Breast epithelium (tissue), 4 donors: ENCODE measurements around the gene MEF2C. TPM values are rescaled to one million over a fixed set of nuclear protein-coding genes. Genes with fewer than 3 reads are reported as not detected.

Experiments used
- DNase-seq, 2 donors: peaks; one replicate each; pipeline ENCODE4 v3.0.0-alpha.2; 2019; ENCODE audit warnings: low spot score in 2 of 2
- H3K27ac ChIP-seq, 2 donors: fragments of 200-600 bp; sonication (generic) in 1 of 2; one replicate each; pipeline ENCODE4 v1.5.1; 2016 to 2019; ENCODE audit warnings: mild to moderate bottlenecking in 1 of 2
- H3K27me3 ChIP-seq, 2 donors: fragments of 200-600 bp; sonication (generic) in 1 of 2; one replicate each; pipeline versions ENCODE4 v1.5.1 to v1.6.0; 2017 to 2019; ENCODE audit warnings: control low read depth in 1 of 2, mild to moderate bottlenecking in 1 of 2
- H3K36me3 ChIP-seq: fragments of 200-600 bp; one replicate; pipeline ENCODE4 v1.5.1; 2019
- H3K4me1 ChIP-seq, 2 donors: fragments of 200-600 bp; sonication (generic); one replicate each; pipeline ENCODE4 v1.5.1; 2016 to 2019; ENCODE audit warnings: control low read depth in 1 of 2
- H3K4me3 ChIP-seq, 3 donors: fragments of 200-600 bp; sonication (generic); 1 replicate in 2 of 3; 2 replicates in 1 of 3; pipeline ENCODE4 v1.5.1; 2016 to 2019; ENCODE audit warnings: mild to moderate bottlenecking in 3 of 3, moderate library complexity in 2 of 3
- H3K9me3 ChIP-seq, 2 donors: fragments of 200-600 bp; sonication (generic) in 1 of 2; one replicate each; pipeline ENCODE4 v1.5.1; 2016 to 2019; ENCODE audit warnings: control low read depth in 1 of 2
- POLR2A ChIP-seq: fragments of 450-650 bp; IDR thresholded peaks from one replicate; pipeline ENCODE4 v1.6.1; 2016; ENCODE audit warnings: antibody characterized with exemption, mild to moderate bottlenecking, moderate library complexity
- POLR2AphosphoS5 ChIP-seq, 3 donors: sonication (generic); formaldehyde crosslinking; IDR thresholded peaks; one replicate each; pipeline ENCODE4 v1.6.1; 2017; ENCODE audit warnings: antibody characterized with exemption in 3 of 3
- intact Hi-C: fragments of 100-400 bp; cut with DNase I; formaldehyde crosslinking; loops from one replicate; pipeline ENCODE4 v1.15.1; 2023; ENCODE audit warnings: low total_unique reads
- total RNA-seq, 3 donors: library from RNA; depleted of rRNA; stranded (reverse); fragments of >200 nt; gene quantifications; one replicate each; pipeline ENCODE4 v1.1.0, GENCODE V29; 2016
- TF ChIP-seq, protein P1 (sequence below), 3 donors: fragments of 450-650 bp; IDR thresholded peaks; one replicate each; pipeline ENCODE4 v1.5.1; 2016 to 2017; ENCODE audit warnings: antibody characterized with exemption in 3 of 3, mild to moderate bottlenecking in 3 of 3, moderate library complexity in 3 of 3

MEF2C gene
- total RNA-seq, 3 donors from 2014 or later, result 27.4 to 41.8 (median 32.1) TPM

GRCh38 chr5:88899096-88899737 is 16.2 kb upstream of the MEF2C start:
- no peak for DNase-seq
- Histone ChIP-seq H3K4me1 (no peaks in the 10 kb centered on the region), H3K27me3 (no peaks in the 10 kb centered on the region), H3K27ac (no peak overlapping the region), H3K36me3 (no peaks in the 10 kb centered on the region), H3K9me3 (no peaks in the 10 kb centered on the region), H3K4me3 (no peak overlapping the region)
- intact Hi-C loops, result no loop called here
- TF ChIP-seq, protein P1, sequence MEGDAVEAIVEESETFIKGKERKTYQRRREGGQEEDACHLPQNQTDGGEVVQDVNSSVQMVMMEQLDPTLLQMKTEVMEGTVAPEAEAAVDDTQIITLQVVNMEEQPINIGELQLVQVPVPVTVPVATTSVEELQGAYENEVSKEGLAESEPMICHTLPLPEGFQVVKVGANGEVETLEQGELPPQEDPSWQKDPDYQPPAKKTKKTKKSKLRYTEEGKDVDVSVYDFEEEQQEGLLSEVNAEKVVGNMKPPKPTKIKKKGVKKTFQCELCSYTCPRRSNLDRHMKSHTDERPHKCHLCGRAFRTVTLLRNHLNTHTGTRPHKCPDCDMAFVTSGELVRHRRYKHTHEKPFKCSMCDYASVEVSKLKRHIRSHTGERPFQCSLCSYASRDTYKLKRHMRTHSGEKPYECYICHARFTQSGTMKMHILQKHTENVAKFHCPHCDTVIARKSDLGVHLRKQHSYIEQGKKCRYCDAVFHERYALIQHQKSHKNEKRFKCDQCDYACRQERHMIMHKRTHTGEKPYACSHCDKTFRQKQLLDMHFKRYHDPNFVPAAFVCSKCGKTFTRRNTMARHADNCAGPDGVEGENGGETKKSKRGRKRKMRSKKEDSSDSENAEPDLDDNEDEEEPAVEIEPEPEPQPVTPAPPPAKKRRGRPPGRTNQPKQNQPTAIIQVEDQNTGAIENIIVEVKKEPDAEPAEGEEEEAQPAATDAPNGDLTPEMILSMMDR (IDR thresholded peaks at IDR 0.05), result no peak
- TF ChIP-seq POLR2AphosphoS5 (IDR thresholded peaks at IDR 0.05) (no peak), POLR2A (no peak)

DNA sequence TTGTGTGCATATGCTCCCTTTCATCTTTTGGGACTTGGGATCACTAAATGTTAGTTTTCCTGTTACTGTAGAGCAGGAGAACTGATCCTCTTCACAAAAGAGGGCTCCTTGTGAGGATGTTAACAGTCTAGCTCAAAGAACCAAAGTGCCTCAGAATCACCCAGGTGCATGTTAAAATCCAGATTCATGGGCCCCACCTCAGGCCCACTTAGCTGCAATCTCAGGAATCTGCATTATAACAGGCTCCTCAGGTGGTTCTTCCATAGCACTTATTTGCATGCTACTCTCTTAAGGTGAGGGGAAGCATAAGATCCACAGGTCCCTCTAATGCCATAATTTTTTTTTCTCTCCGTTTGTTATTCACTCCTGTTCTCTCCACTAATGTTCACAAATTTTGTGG is 14.8 kb upstream of the MEF2C start:
- intact Hi-C loops, result no loop called here
- Histone ChIP-seq H3K36me3 (no peaks in the 10 kb centered on the region), H3K9me3 (no peaks in the 10 kb centered on the region), H3K27me3 (no peaks in the 10 kb centered on the region), H3K4me1 (no peaks in the 10 kb centered on the region), H3K27ac (no peak overlapping the region), H3K4me3 (no peak overlapping the region)
- TF ChIP-seq POLR2A (no peak), POLR2AphosphoS5 (IDR thresholded peaks at IDR 0.05) (no peak)
- TF ChIP-seq, protein P1 (IDR thresholded peaks at IDR 0.05), result no peak
- no peak for DNase-seq

GRCh38 chr5:88895681-88896501 is 12.9 kb upstream of the MEF2C start:
- TF ChIP-seq POLR2AphosphoS5 (IDR thresholded peaks at IDR 0.05) (no peak), POLR2A (no peak)
- TF ChIP-seq, protein P1 (IDR thresholded peaks at IDR 0.05), result no peak
- Histone ChIP-seq H3K9me3 (no peaks in the 10 kb centered on the region), H3K27me3 (no peaks in the 10 kb centered on the region), H3K36me3 (no peaks in the 10 kb centered on the region), H3K4me3 (no peak overlapping the region), H3K27ac (no peak overlapping the region), H3K4me1 (no peaks in the 10 kb centered on the region)
- no peak for DNase-seq
- intact Hi-C loops, result no loop called here

DNA sequence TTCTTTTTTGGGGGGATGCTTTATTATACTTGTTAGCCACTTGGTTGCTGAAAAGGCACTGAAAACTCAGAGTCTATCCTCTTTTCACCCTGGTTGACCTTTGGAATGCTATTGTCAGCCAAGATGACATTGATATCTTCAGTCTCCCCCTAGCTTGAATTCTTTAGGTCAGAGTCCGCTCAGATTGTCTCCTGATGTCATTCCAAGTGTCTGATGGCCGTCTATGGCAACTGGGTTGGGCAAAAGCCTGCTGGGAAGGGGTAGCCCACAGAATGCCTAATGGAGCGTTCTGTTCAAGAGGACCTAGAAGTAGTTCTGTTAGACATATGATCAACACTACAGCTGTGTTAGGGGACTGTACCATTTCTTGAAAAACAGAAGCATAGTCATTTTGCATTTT is 9.7 kb upstream of the MEF2C start:
- H3K27me3 ChIP-seq, result no peaks in the 10 kb centered on the region
- H3K27ac ChIP-seq, result no peak overlapping the region
- DNase-seq, result no peak
- TF ChIP-seq POLR2A (no peak), POLR2AphosphoS5 (IDR thresholded peaks at IDR 0.05) (no peak)
- TF ChIP-seq, protein P1 (IDR thresholded peaks at IDR 0.05), result no peak
- no peaks in the 10 kb centered on the region for H3K36me3 ChIP-seq
- H3K4me3 ChIP-seq, result no peak overlapping the region
- H3K9me3 ChIP-seq, result no peaks in the 10 kb centered on the region
- H3K4me1 ChIP-seq, result no peaks in the 10 kb centered on the region
- intact Hi-C loops, result no loop called here
